Kidney epithelial cell (primary cell): ENCODE measurements around the gene PRDM8. TPM values are rescaled to one million over a fixed set of nuclear protein-coding genes. Genes with fewer than 3 reads are reported as not detected.

Experiments used
- DNase-seq: peaks from one replicate; pipeline ENCODE4 v3.0.0-alpha.2; 2010; ENCODE audit warnings: low read depth
- H3K27me3 ChIP-seq: 2 replicates; pipeline ENCODE4 v1.6.0; 2011; ENCODE audit warnings: low read length; ENCODE audit not compliant: control insufficient read depth, insufficient read depth
- H3K36me3 ChIP-seq: 2 replicates; pipeline ENCODE4 v1.5.1; 2011; ENCODE audit warnings: low read length; ENCODE audit not compliant: control insufficient read depth, insufficient read depth
- H3K4me3 ChIP-seq: 2 replicates; pipeline ENCODE4 v1.5.1; 2011; ENCODE audit warnings: low read depth, mild to moderate bottlenecking, control low read depth, low read length
- total RNA-seq: library from RNA; depleted of rRNA; stranded (reverse); fragments of >200 nt; gene quantifications from 2 replicates; pipeline ENCODE4 v1.2.3, GENCODE V29; 2015
- TF ChIP-seq, protein P1 (sequence below): IDR thresholded peaks from 2 replicates; pipeline ENCODE4 v1.5.1; 2011; ENCODE audit warnings: mild to moderate bottlenecking, moderate library complexity, low read length, control low read depth, inconsistent platforms; ENCODE audit not compliant: insufficient read depth, poor library complexity, severe bottlenecking

The PRDM8 gene
- total RNA-seq, 1 donor from 2014 or later = 0.17 TPM

DNA sequence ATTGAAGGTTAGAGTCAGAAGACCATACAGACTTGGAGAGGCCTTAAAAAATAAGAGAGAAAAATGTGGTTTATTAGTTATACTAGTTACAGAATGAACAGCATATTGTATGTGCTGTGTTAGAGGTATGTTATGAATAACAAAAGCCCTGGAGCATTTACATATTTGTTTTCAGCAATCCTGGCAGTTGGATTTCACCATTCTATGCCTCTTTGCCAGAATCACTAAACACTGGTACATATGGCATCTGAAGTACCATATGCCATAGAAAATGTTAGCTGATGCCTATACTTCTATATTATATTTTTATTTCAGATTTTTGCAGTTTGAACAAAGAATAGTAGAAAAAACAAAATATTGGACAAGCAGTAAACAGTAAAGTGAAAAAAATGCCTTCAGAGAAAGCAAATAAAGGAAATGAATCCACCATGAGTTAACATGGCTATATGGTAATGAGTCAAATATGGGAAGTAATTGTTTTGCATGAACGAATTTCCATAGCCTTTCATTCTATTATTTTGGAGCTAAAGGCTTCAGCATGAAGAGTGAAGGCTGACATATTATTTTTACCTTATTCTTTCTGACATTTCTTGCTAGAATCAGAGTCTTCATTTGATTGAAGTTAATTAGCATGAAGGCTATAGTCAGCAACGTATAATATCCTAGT, 41.9 kb upstream of the PRDM8 start:
- no peak for DNase-seq
- H3K27me3 ChIP-seq = no peaks in the 10 kb centered on the region

DNA sequence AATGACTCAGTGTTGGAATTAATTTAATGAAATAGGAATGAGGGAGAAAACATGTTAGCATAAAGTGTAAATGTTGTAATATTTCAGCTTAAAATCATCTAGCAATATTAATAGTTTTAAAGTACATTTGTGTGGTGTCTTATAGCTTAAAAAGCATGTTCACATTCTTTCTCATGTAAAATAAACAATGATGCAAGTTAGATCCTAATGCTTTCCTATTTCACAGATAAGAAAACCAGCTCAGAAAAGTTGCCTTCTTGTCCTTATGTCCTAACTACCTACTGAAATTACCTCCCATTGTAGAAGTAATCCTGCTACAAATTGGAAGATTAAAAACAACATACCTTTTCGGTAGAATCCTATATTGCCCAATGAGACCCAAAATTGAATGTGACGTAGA, 40.9 kb upstream of the PRDM8 start:
- no peaks in the 10 kb centered on the region for H3K36me3 ChIP-seq
- DNase-seq = no peak
- no peak overlapping the region for H3K4me3 ChIP-seq
- no peaks in the 10 kb centered on the region for H3K27me3 ChIP-seq
- TF ChIP-seq, protein P1, sequence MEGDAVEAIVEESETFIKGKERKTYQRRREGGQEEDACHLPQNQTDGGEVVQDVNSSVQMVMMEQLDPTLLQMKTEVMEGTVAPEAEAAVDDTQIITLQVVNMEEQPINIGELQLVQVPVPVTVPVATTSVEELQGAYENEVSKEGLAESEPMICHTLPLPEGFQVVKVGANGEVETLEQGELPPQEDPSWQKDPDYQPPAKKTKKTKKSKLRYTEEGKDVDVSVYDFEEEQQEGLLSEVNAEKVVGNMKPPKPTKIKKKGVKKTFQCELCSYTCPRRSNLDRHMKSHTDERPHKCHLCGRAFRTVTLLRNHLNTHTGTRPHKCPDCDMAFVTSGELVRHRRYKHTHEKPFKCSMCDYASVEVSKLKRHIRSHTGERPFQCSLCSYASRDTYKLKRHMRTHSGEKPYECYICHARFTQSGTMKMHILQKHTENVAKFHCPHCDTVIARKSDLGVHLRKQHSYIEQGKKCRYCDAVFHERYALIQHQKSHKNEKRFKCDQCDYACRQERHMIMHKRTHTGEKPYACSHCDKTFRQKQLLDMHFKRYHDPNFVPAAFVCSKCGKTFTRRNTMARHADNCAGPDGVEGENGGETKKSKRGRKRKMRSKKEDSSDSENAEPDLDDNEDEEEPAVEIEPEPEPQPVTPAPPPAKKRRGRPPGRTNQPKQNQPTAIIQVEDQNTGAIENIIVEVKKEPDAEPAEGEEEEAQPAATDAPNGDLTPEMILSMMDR = no peak

More for the DNA sequence above, 41.9 kb upstream of the PRDM8 start:
- no peaks in the 10 kb centered on the region for H3K36me3 ChIP-seq
- no peak overlapping the region for H3K4me3 ChIP-seq
- TF ChIP-seq, protein P1 = no peak

DNA sequence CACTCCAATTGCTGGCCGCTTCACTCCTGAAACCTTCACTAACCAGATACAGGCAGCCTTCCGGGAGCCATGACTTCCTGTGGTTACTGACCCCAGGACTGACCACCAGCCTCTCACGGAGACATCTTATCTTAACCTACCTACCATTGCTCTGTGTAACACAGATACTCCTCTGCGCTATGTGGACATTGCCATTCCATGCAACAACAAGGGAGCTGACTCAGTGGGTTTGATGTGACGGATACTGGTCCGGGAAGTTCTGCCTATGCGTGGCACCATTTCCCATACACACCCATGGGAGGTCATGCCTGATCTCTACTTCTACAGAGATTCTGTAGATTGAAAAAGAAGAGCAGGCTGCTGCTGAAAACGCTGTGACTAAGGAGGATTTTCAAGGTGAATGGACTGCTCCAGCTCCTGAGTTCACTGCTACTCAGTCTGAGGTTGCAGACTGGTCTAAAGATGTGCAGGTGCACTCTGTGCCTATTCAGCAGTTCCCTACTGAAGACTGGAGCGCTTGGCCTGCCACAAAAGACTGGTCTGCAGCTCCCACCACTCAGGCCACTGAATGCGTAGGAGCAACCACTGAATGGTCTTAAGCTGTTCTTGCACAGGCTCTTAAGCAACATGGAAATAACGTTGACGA, 35.8 kb upstream of the PRDM8 start:
- Histone ChIP-seq H3K36me3 (no peaks in the 10 kb centered on the region), H3K4me3 (no peak overlapping the region), H3K27me3 (no peaks in the 10 kb centered on the region)
- TF ChIP-seq, protein P1 = no peak
- DNase-seq = no peak

DNA sequence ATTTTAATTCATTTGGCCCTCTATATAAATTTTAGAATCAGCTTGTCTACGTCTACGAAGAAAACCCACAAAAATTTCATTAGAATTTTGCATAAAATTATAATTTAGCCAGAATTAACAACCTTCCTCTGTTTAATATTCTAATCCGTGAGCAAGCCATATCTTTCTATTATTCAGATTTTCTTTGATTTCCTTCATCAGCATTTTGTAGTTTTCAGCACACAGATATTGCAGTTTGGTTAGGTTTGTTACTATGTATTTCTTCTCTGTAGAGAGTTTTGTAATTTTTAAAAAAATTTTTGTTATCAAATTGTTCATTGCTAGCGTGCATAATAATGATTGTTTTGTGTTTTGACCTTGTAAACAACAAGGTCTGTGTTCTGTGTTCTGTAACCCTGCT, 34.9 kb upstream of the PRDM8 start:
- TF ChIP-seq, protein P1 = no peak
- DNase-seq = no peak
- Histone ChIP-seq H3K36me3 (no peaks in the 10 kb centered on the region), H3K4me3 (no peak overlapping the region), H3K27me3 (no peaks in the 10 kb centered on the region)

DNA sequence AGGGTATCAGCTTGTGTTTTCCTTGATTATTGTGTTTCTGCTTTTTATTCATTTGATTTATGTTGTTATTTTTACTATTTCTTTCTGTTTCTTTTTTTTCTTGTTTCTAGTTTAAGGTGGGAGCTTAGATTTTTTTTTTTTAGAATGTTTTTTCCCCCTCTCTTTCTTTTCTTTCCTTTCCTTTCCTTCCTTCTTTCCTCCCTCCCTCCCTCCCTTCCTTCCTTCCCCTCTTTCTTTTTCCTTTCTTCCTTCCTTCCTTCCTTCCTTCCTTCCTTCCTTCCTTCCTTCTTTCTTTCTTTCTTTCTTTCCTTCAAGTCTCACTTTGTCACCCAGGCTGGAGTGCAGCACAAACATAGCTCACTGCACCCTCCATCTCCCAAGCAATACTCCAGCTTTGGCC, 31.4 kb upstream of the PRDM8 start:
- TF ChIP-seq, protein P1 = no peak
- DNase-seq = no peak
- Histone ChIP-seq H3K4me3 (no peak overlapping the region), H3K36me3 (no peaks in the 10 kb centered on the region), H3K27me3 (no peaks in the 10 kb centered on the region)
